ENCODE data around the gene SIN3B. TPM values are rescaled to one million over a fixed set of nuclear protein-coding genes. Genes with fewer than 3 reads are reported as not detected.
A peak's percentile ranks its signal among the peaks of the same experiment; 100 is the strongest.

SIN3B gene
- total and polyA plus RNA-seq, 9 of the 15 experiments (the other 6 are each of a cell fraction or from before 2014, with no cell fraction given) = 0.51 to 34.2 (median 14.3) TPM

GRCh38 chr19:16889366-16889882 is 60.2 kb downstream of the SIN3B start (continued):
- TF ChIP-seq YY1 (IDR thresholded peaks at IDR 0.05; ENCODE audit: borderline replicate concordance in 1 of 3, control insufficient read depth in 1 of 3, extremely low read depth in 1 of 3, insufficient read depth in 3 of 3, insufficient read length in 1 of 3, insufficient replicate concordance in 2 of 3, low read depth in 1 of 3, low read length in 2 of 3) = no peak
- TF ChIP-seq CREB3L1 (IDR thresholded peaks at IDR 0.05; ENCODE audit: borderline replicate concordance, low read depth) = no peak
- no peak for TF ChIP-seq SMARCE1 (IDR thresholded peaks at IDR 0.05)
- no peak for TF ChIP-seq ARHGAP35 (IDR thresholded peaks at IDR 0.05; ENCODE audit: partially characterized antibody)
- no peak; the same call in 1 of the 2 replicates for TF ChIP-seq IFI16 (CRISPR knock-in tag; IDR thresholded peaks at IDR 0.05)
- TF ChIP-seq RNF219 (CRISPR knock-in tag; IDR thresholded peaks at IDR 0.05) = no peak
- TF ChIP-seq SNRNP70 (optimal IDR thresholded peaks at IDR 0.05; ENCODE audit: low read depth, low read length) = no peak
- no peak for TF ChIP-seq HDGF (IDR thresholded peaks at IDR 0.05)
- TF ChIP-seq EHMT2 (IDR thresholded peaks at IDR 0.05) = no peak
- TF ChIP-seq RBM25 (IDR thresholded peaks at IDR 0.05; ENCODE audit: low read depth, low read length, severe bottlenecking) = no peak
- no peak for TF ChIP-seq E2F1 (CRISPR knock-in tag; IDR thresholded peaks at IDR 0.05)
- no peak for TF ChIP-seq ZNF764 (CRISPR knock-in tag; IDR thresholded peaks at IDR 0.05; ENCODE audit: low read depth)
- no peak for TF ChIP-seq NR2C1 (IDR thresholded peaks at IDR 0.05)
- TF ChIP-seq NR2C1 (tag; IDR thresholded peaks at IDR 0.05) = 0 out of 2 replicates have a peak, but pooled peaks have one; percentile 23
- no peak for TF ChIP-seq CBX1 (IDR thresholded peaks at IDR 0.05; ENCODE audit: low read depth)
- no peak for TF ChIP-seq FOS (IDR thresholded peaks at IDR 0.05; ENCODE audit: extremely low read depth, insufficient read length)
- TF ChIP-seq NCOA4 (IDR thresholded peaks at IDR 0.05; ENCODE audit: partially characterized antibody) = no peak
